Body of pancreas (tissue), 4 donors: Measurements from ENCODE around the gene OGFOD2.

Experiments used
- POLR2A ChIP-seq, 3 donors: fragments of 450-650 bp; IDR thresholded peaks; one replicate each; pipeline ENCODE4 v1.6.1; 2016; ENCODE audit warnings: antibody characterized with exemption in 3 of 3, mild to moderate bottlenecking in 2 of 3
- TF ChIP-seq, protein P1 (sequence below), 7 experiments: fragments of 450-650 bp in 4 of 7; fragments of 200-600 bp in 3 of 7; sonication (generic) in 3 of 7; IDR thresholded peaks; one replicate each; pipeline ENCODE4 v1.5.1; 2016 to 2019; ENCODE audit warnings: antibody characterized with exemption in 7 of 7

DNA sequence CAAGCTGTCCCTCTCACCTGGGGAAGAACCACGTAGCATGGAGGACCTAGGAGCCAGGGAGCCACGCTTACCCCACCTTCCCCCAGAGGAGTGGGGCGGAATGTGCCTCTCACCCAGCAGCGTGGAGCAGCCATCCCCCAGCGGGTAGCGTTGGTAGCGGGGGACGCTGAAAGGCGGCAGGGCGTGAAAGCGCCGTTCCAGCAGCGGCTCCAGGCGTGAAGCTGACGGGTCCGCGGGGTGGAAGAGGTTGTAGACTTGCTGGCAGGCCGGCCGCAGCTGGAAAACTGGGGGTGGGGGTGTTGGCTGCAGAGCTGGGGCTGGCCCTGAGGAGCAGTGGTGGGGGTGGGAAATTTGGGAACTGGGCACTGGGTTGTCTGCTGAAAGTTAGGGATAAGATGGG lies 17.3 kb downstream of the OGFOD2 start:
- TF ChIP-seq, protein P1, sequence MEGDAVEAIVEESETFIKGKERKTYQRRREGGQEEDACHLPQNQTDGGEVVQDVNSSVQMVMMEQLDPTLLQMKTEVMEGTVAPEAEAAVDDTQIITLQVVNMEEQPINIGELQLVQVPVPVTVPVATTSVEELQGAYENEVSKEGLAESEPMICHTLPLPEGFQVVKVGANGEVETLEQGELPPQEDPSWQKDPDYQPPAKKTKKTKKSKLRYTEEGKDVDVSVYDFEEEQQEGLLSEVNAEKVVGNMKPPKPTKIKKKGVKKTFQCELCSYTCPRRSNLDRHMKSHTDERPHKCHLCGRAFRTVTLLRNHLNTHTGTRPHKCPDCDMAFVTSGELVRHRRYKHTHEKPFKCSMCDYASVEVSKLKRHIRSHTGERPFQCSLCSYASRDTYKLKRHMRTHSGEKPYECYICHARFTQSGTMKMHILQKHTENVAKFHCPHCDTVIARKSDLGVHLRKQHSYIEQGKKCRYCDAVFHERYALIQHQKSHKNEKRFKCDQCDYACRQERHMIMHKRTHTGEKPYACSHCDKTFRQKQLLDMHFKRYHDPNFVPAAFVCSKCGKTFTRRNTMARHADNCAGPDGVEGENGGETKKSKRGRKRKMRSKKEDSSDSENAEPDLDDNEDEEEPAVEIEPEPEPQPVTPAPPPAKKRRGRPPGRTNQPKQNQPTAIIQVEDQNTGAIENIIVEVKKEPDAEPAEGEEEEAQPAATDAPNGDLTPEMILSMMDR (IDR thresholded peaks at IDR 0.05), result no peak
- no peak for TF ChIP-seq POLR2A (IDR thresholded peaks at IDR 0.05)
